Measurements from ENCODE around the gene XRN1.
"Not testable (repeated sequence)": the region's sequence is repeated elsewhere in the genome, so short reads cannot be mapped to it uniquely, and the experiment has no call there.

XRN1 gene

GRCh38 chr3:142348460-142348859 lies 99.4 kb downstream of the XRN1 start:
- H3K36me3 ChIP-seq (ENCODE audit: control insufficient read depth, low read length), result peaks cover 18% of the 10 kb centered on the region; the same call in 1 of the 2 replicates

GRCh38 chr3:142337994-142338393 lies 109.8 kb downstream of the XRN1 start:
- no peaks in the 10 kb centered on the region for H3K4me1 ChIP-seq (ENCODE audit: control insufficient read depth, low read length)
- H3F3A ChIP-seq (ENCODE audit: control insufficient read depth, insufficient read depth), result no peaks in the 10 kb centered on the region
- H3K4me2 ChIP-seq (ENCODE audit: low read length), result no peak overlapping the region
- H3K79me2 ChIP-seq (ENCODE audit: control insufficient read depth, low read length), result no peaks in the 10 kb centered on the region
- no peak for TF ChIP-seq CTCF (IDR thresholded peaks at IDR 0.05; ENCODE audit: low read depth, low read length, poor library complexity, severe bottlenecking)
- no peak for TF ChIP-seq EZH2phosphoT487 (IDR thresholded peaks at IDR 0.05; ENCODE audit: borderline replicate concordance, low read length)
- peaks cover 17% of the 10 kb centered on the region for H3K36me3 ChIP-seq (ENCODE audit: control insufficient read depth, low read length)
- H3K4me3 ChIP-seq (ENCODE audit: low read length), result no peak overlapping the region
- H3K27ac ChIP-seq (ENCODE audit: low read depth, low read length), result no peak overlapping the region
- no peaks in the 10 kb centered on the region for H3K27me3 ChIP-seq (ENCODE audit: control insufficient read depth, low read length)
- no peaks in the 10 kb centered on the region for H4K20me1 ChIP-seq (ENCODE audit: control insufficient read depth, insufficient read depth, low read depth, low read length)
- no peaks in the 10 kb centered on the region for H3K9me2 ChIP-seq (replicated peaks; ENCODE audit: control insufficient read depth, low read length)
- H3K9me3 ChIP-seq (ENCODE audit: control insufficient read depth, insufficient read depth, low read length), result no peaks in the 10 kb centered on the region; the same call in 1 of the 2 replicates

More at GRCh38 chr3:142348460-142348859, 99.4 kb downstream of the XRN1 start:
- Histone ChIP-seq H3K9me2 (replicated peaks; ENCODE audit: control insufficient read depth, low read length) (no peaks in the 10 kb centered on the region), H3K4me1 (ENCODE audit: control insufficient read depth, low read length) (no peaks in the 10 kb centered on the region), H3K9me3 (ENCODE audit: control insufficient read depth, insufficient read depth, low read length) (no peaks in the 10 kb centered on the region), H3K79me2 (ENCODE audit: control insufficient read depth, low read length) (no peaks in the 10 kb centered on the region), H3F3A (ENCODE audit: control insufficient read depth, insufficient read depth) (no peaks in the 10 kb centered on the region), H3K4me2 (ENCODE audit: low read length) (no peak overlapping the region), H3K4me3 (ENCODE audit: low read length) (no peak overlapping the region), H4K20me1 (ENCODE audit: control insufficient read depth, insufficient read depth, low read depth, low read length) (no peaks in the 10 kb centered on the region), H3K27ac (ENCODE audit: low read depth, low read length) (no peak overlapping the region), H3K27me3 (ENCODE audit: control insufficient read depth, low read length) (no peaks in the 10 kb centered on the region)
- TF ChIP-seq EZH2phosphoT487 (IDR thresholded peaks at IDR 0.05; ENCODE audit: borderline replicate concordance, low read length) (no peak), CTCF (IDR thresholded peaks at IDR 0.05; ENCODE audit: low read depth, low read length, poor library complexity, severe bottlenecking) (no peak)

- no peak overlapping the region for H3K27ac ChIP-seq (ENCODE audit: low read depth, low read length)
- H3F3A ChIP-seq (ENCODE audit: control insufficient read depth, insufficient read depth), result no peaks in the 10 kb centered on the region
- H3K27me3 ChIP-seq (ENCODE audit: control insufficient read depth, low read length), result no peaks in the 10 kb centered on the region
- no peaks in the 10 kb centered on the region for H3K79me2 ChIP-seq (ENCODE audit: control insufficient read depth, low read length)
- no peaks in the 10 kb centered on the region for H3K9me3 ChIP-seq (ENCODE audit: control insufficient read depth, insufficient read depth, low read length)
- H4K20me1 ChIP-seq (ENCODE audit: control insufficient read depth, insufficient read depth, low read depth, low read length), result no peaks in the 10 kb centered on the region
- H3K4me1 ChIP-seq (ENCODE audit: control insufficient read depth, low read length), result no peaks in the 10 kb centered on the region
- TF ChIP-seq CTCF (IDR thresholded peaks at IDR 0.05; ENCODE audit: low read depth, low read length, poor library complexity, severe bottlenecking), result no peak
- no peak for TF ChIP-seq EZH2phosphoT487 (IDR thresholded peaks at IDR 0.05; ENCODE audit: borderline replicate concordance, low read length)
- H3K4me3 ChIP-seq (ENCODE audit: low read length), result no peak overlapping the region
- no peaks in the 10 kb centered on the region for H3K9me2 ChIP-seq (replicated peaks; ENCODE audit: control insufficient read depth, low read length)
- H3K36me3 ChIP-seq (ENCODE audit: control insufficient read depth, low read length), result peaks cover 27% of the 10 kb centered on the region
- H3K4me2 ChIP-seq (ENCODE audit: low read length), result no peak overlapping the region
Measured at GRCh38 chr3:142332390-142332789, 115.4 kb downstream of the XRN1 start.

GRCh38 chr3:142324275-142324953 lies 123.4 kb downstream of the XRN1 start:
- H3K4me2 ChIP-seq (ENCODE audit: low read length); H3K4me1 ChIP-seq (ENCODE audit: control insufficient read depth, low read length); H3K36me3 ChIP-seq (ENCODE audit: control insufficient read depth, low read length); H4K20me1 ChIP-seq (ENCODE audit: control insufficient read depth, insufficient read depth, low read depth, low read length); H3K9me3 ChIP-seq (ENCODE audit: control insufficient read depth, insufficient read depth, low read length); H3K79me2 ChIP-seq (ENCODE audit: control insufficient read depth, low read length); H3F3A ChIP-seq (ENCODE audit: control insufficient read depth, insufficient read depth); H3K4me3 ChIP-seq (ENCODE audit: low read length); H3K27ac ChIP-seq (ENCODE audit: low read depth, low read length); H3K27me3 ChIP-seq (ENCODE audit: control insufficient read depth, low read length); H3K9me2 ChIP-seq (replicated peaks; ENCODE audit: control insufficient read depth, low read length): not testable (repeated sequence)

All from DOHH2 (cell line).